Uterus (tissue), 2 donors: ENCODE results near the gene MEF2A.

Experiments used
- CTCF ChIP-seq, 4 experiments: fragments of 200-600 bp in 2 of 4; fragments of 450-650 bp in 2 of 4; sonication (generic) in 2 of 4; IDR thresholded peaks; one replicate each; pipeline ENCODE4 v1.5.1; 2016 to 2019; ENCODE audit warnings: antibody characterized with exemption in 4 of 4, mild to moderate bottlenecking in 2 of 4, moderate library complexity in 1 of 4
- POLR2A ChIP-seq, 2 donors: fragments of 450-650 bp; IDR thresholded peaks; one replicate each; pipeline ENCODE4 v1.6.1; 2016; ENCODE audit warnings: antibody characterized with exemption in 2 of 2, mild to moderate bottlenecking in 1 of 2, moderate library complexity in 1 of 2

DNA sequence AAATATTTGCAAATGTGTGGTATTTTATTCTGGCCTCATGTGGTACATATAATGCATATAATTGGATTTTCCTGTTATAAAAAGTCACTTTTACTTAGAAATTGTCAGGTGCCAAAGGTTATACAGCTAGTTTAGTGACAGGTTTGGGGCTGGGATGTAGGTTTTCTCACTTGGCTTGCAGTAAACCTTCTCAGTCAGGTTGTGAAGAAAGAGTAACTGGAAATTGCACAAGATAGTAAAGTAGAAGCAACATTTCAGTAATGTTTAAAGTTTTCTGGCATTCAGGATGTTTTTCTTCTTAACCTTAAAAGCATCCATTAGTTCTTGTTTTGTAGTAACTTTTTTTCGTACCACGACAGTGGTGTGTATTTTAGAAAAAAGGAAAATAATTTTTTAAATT, 53.9 kb downstream of the MEF2A start:
- TF ChIP-seq CTCF (IDR thresholded peaks at IDR 0.05) (no peak), POLR2A (IDR thresholded peaks at IDR 0.05) (no peak)
